ENCODE data around the gene HOXB9. TPM values are rescaled to one million over a fixed set of nuclear protein-coding genes. Genes with fewer than 3 reads are reported as not detected.

The HOXB9 gene
- total RNA-seq, 1 experiment from 2014 or later, result 65.9 TPM

- ChIA-PET POLR2A (interaction anchor here (0.6 to 1.1 kb wide), 4 partner anchors 11 to 52 kb away, joined by 3 to 4 read pairs (median 4); no protein-coding TSS in a partner anchor), CTCF (interaction anchor here (0.6 to 1.3 kb wide), 2 partner anchors 19 to 33 kb away, joined by 3 to 5 read pairs; partner anchors contain the start of gene HOXB5)
- H3K4me1 ChIP-seq (ENCODE audit: control insufficient read depth, insufficient read depth, low read length), result peaks cover 49% of the 10 kb centered on the region
- BruUV-seq (replicated peaks), result no TSS peak
- no peaks in the 10 kb centered on the region for H3K9me3 ChIP-seq (ENCODE audit: control insufficient read depth, insufficient read depth, low read depth, low read length)
- intact Hi-C loops (cut with micrococcal nuclease; ENCODE audit: unreplicated experiment) (loop anchor here (10.0 kb wide), 1 partner anchor 588 kb away; no protein-coding TSS in a partner anchor), in situ Hi-C loops (cut with HindIII; ENCODE audit: low pct_unique_long_range_greater_than_20kb, low sequenced_read_pairs) (no loop called here)
- TF ChIP-seq CTCF (IDR thresholded peaks at IDR 0.05), result no peak
- TF ChIP-seq SIN3A (IDR thresholded peaks at IDR 0.05; ENCODE audit: borderline replicate concordance, insufficient read depth, low read depth, low read length), result no peak; the same call in 1 of the 2 replicates
- ATAC-seq (no peak), DNase-seq (ENCODE audit: low read depth, low spot score) (no peak)
- H3K4me3 ChIP-seq (ENCODE audit: low read depth in 2 of 2, low read length in 2 of 2), result peak overlapping the region; percentile 68 to 71
- H3K27ac ChIP-seq (ENCODE audit: low read length), result peak overlapping the region; percentile 99
- H3K36me3 ChIP-seq (ENCODE audit: control insufficient read depth, insufficient read depth, low read length), result peaks cover under 1% of the 10 kb centered on the region
- H3K27me3 ChIP-seq (ENCODE audit: control insufficient read depth, insufficient read depth, low read length), result no peaks in the 10 kb centered on the region
Observed at GRCh38 chr17:48612456-48612853, 13.7 kb downstream of the HOXB9 start.

GRCh38 chr17:48611681-48612455, 14.3 kb downstream of the HOXB9 start:
- Histone ChIP-seq H3K36me3 (ENCODE audit: control insufficient read depth, insufficient read depth, low read length) (peaks cover 2% of the 10 kb centered on the region), H3K27ac (ENCODE audit: low read length) (peak overlapping the region; percentile 99), H3K9me3 (ENCODE audit: control insufficient read depth, insufficient read depth, low read depth, low read length) (no peaks in the 10 kb centered on the region), H3K4me3 (ENCODE audit: low read depth in 2 of 2, low read length in 2 of 2) (peak overlapping the region; percentile 68 to 71), H3K4me1 (ENCODE audit: control insufficient read depth, insufficient read depth, low read length) (peaks cover 52% of the 10 kb centered on the region), H3K27me3 (ENCODE audit: control insufficient read depth, insufficient read depth, low read length) (no peaks in the 10 kb centered on the region)
- DNase-seq (ENCODE audit: low read depth, low spot score), result no peak
- in situ Hi-C loops (cut with HindIII; ENCODE audit: low pct_unique_long_range_greater_than_20kb, low sequenced_read_pairs) (no loop called here), intact Hi-C loops (cut with micrococcal nuclease; ENCODE audit: unreplicated experiment) (loop anchor here (10.0 kb wide), 1 partner anchor 587 kb away; no protein-coding TSS in a partner anchor)
- CTCF ChIA-PET, result no interaction called here
- POLR2A ChIA-PET, result interaction anchor here (1.1 kb wide), 1 partner anchor 22 kb away, joined by 3 read pairs; no protein-coding TSS in a partner anchor
- TF ChIP-seq SIN3A (IDR thresholded peaks at IDR 0.05; ENCODE audit: borderline replicate concordance, insufficient read depth, low read depth, low read length) (peak; percentile 90), TCF7L2 (IDR thresholded peaks at IDR 0.05; ENCODE audit: low read depth, low read length) (no peak), POLR2AphosphoS5 (IDR thresholded peaks at IDR 0.05; ENCODE audit: low read depth, low read length) (peak; percentile 98), CTCF (IDR thresholded peaks at IDR 0.05) (no peak), REST (IDR thresholded peaks at IDR 0.05; ENCODE audit: insufficient read depth in 1 of 2, low read depth in 2 of 2, low read length in 1 of 2) (no peak)
- ATAC-seq, result peak; percentile 56
- no TSS peak for BruUV-seq (replicated peaks)

Measured in Panc1 (cell line).